Adrenal gland (tissue), 12 donors: ENCODE results near the gene CARD18. TPM values are rescaled to one million over a fixed set of nuclear protein-coding genes. Genes with fewer than 3 reads are reported as not detected.

Experiments used
- DNase-seq, 7 donors: peaks; one replicate each; pipeline ENCODE4 v3.0.0-alpha.2; 2019 to 2020
- H3K27ac ChIP-seq, 5 donors: fragments of 200-600 bp; sonication (generic) in 4 of 5; 1 replicate in 3 of 5; 2 replicates in 2 of 5; pipeline versions ENCODE4 v1.5.1 to v1.8.0; 2016 to 2020; ENCODE audit warnings: mild to moderate bottlenecking in 1 of 5
- H3K27me3 ChIP-seq: fragments of 200-600 bp; 2 replicates; pipeline ENCODE4 v1.8.0; 2021
- H3K36me3 ChIP-seq, 2 donors: fragments of 200-600 bp; replicated peaks in 1 of 2; 1 replicate in 1 of 2; 2 replicates in 1 of 2; pipeline versions ENCODE4 v1.5.1 to v1.8.0; 2018 to 2022
- H3K4me1 ChIP-seq, 2 donors: fragments of 200-600 bp; replicated peaks in 1 of 2; 1 replicate in 1 of 2; 2 replicates in 1 of 2; pipeline versions ENCODE4 v1.5.1 to v1.8.0; 2018 to 2021
- H3K4me3 ChIP-seq, 4 donors: fragments of 200-600 bp; sonication (generic) in 3 of 4; one replicate each; pipeline ENCODE4 v1.5.1; 2016 to 2018
- H3K9me3 ChIP-seq, 3 donors: fragments of 200-600 bp; sonication (generic) in 1 of 3; replicated peaks in 1 of 3; 1 replicate in 2 of 3; 2 replicates in 1 of 3; pipeline versions ENCODE4 v1.5.1 to v1.8.0; 2016 to 2021
- CTCF ChIP-seq, 6 experiments: fragments of 450-650 bp in 4 of 6; fragments of 200-600 bp in 2 of 6; sonication (generic) in 1 of 6; IDR thresholded peaks; 1 replicate in 5 of 6; 2 replicates in 1 of 6; pipeline versions ENCODE4 v1.5.1 to v1.8.0; 2016 to 2021; ENCODE audit warnings: antibody characterized with exemption in 6 of 6, mild to moderate bottlenecking in 2 of 6, moderate library complexity in 1 of 6
- POLR2A ChIP-seq, 2 donors: fragments of 450-650 bp; IDR thresholded peaks; one replicate each; pipeline ENCODE4 v1.6.1; 2017; ENCODE audit warnings: antibody characterized with exemption in 2 of 2, mild to moderate bottlenecking in 2 of 2, moderate library complexity in 1 of 2
- WGBS, 4 donors: extraction: QIAGEN DNeasy Blood & Tissue Kit in 2 of 4; methylation state at CpG; one replicate each; pipeline versions ENCODE4 v1.1.5 to v1.1.7; 2013 to 2017; 5-methylcytosine and 5-hydroxymethylcytosine counted together
- intact Hi-C, 2 donors: fragments of 100-400 bp; cut with DNase I; formaldehyde crosslinking; loops; one replicate each; pipeline versions ENCODE4 v1.14.1 to v1.15.0; 2022 to 2023
- polyA plus RNA-seq, 3 donors: library from polyadenylated mRNA; stranded (reverse); fragments of 200-250 nt in 2 of 3; fragments of 350-450 nt in 1 of 3; fragmentation: Illumina TruSeq in 1 of 3; extraction: RNeasy Lipid Tissue Mini Kit (QIAGEN cat#74804) in 1 of 3; gene quantifications; one replicate each; pipeline ENCODE4 v1.2.3, GENCODE V29; 2013 to 2014
- total RNA-seq, 9 donors: library from RNA; depleted of rRNA in 4 of 9; stranded (reverse); fragments of >200 nt in 4 of 9; fragments of 120-200 nt in 1 of 9; fragmentation: NEBNext Ultra II Directional in 1 of 9; extraction: Animal tissue kit (Norgen Biotek cat#: 25700) in 1 of 9; gene quantifications; one replicate each; pipeline versions ENCODE4 v1.1.0 to v1.2.4, GENCODE V29; 2013 to 2023
- donor health status: healthy with polysubstance abuse.
- donor health status: Bipolar disorder and iron deficiency.
- donor health status: DM: yes; HTN: yes; CAD: no.
- donor health status: DM: no; HTN: no; CAD: no.
- donor health status: DM: no; HTN: no; CAD: no.
- donor health status: DM: yes; HTN: yes; CAD: no.

Gene CARD18
- total and polyA plus RNA-seq, 12 donors: not detected

GRCh38 chr11:105156720-105157119, 17.2 kb upstream of the CARD18 start:
- intact Hi-C loops: no loop called here

GRCh38 chr11:105156231-105156630, 16.7 kb upstream of the CARD18 start:
- TF ChIP-seq POLR2A (IDR thresholded peaks at IDR 0.05) (no peak), CTCF (IDR thresholded peaks at IDR 0.05) (no peak)

More at GRCh38 chr11:105156720-105157119, 17.2 kb upstream of the CARD18 start:
- H3K27me3 ChIP-seq: no peaks in the 10 kb centered on the region
- TF ChIP-seq CTCF (IDR thresholded peaks at IDR 0.05) (no peak), POLR2A (IDR thresholded peaks at IDR 0.05) (no peak)
- no peak overlapping the region for H3K4me3 ChIP-seq
- H3K27ac ChIP-seq: no peak overlapping the region
- H3K4me1 ChIP-seq: no peaks in the 10 kb centered on the region
- 76 to 82% (median 80%) methylated on average over 4 of the region's 4 CpGs for WGBS, 4 donors
- H3K36me3 ChIP-seq: no peaks in the 10 kb centered on the region
- DNase-seq: no peak
- H3K9me3 ChIP-seq: no peaks in the 10 kb centered on the region

GRCh38 chr11:105155679-105156078, 16.1 kb upstream of the CARD18 start:
- no peak for TF ChIP-seq POLR2A (IDR thresholded peaks at IDR 0.05)
- TF ChIP-seq CTCF (IDR thresholded peaks at IDR 0.05): no peak
- Histone ChIP-seq H3K9me3 (peaks cover 0 to 4% (median 0%) of the 10 kb centered on the region in 3 donors), H3K4me3 (no peak overlapping the region), H3K4me1 (no peaks in the 10 kb centered on the region), H3K36me3 (no peaks in the 10 kb centered on the region), H3K27me3 (no peaks in the 10 kb centered on the region), H3K27ac (no peak overlapping the region)
- intact Hi-C loops: no loop called here
- no peak for DNase-seq
- WGBS, 4 donors: 81 to 87% (median 83%) methylated on average over 6 of the region's 6 CpGs

More at GRCh38 chr11:105156231-105156630, 16.7 kb upstream of the CARD18 start:
- Histone ChIP-seq H3K9me3 (peaks cover 0 to 2% (median 0%) of the 10 kb centered on the region in 3 donors), H3K27me3 (no peaks in the 10 kb centered on the region), H3K4me1 (no peaks in the 10 kb centered on the region), H3K36me3 (no peaks in the 10 kb centered on the region), H3K27ac (no peak overlapping the region), H3K4me3 (no peak overlapping the region)
- intact Hi-C loops: no loop called here
- no peak for DNase-seq
- WGBS, 4 donors: 58 to 80% (median 68%) methylated on average over 2 of the region's 2 CpGs

GRCh38 chr11:105153392-105153791, 13.8 kb upstream of the CARD18 start:
- H3K36me3 ChIP-seq: no peaks in the 10 kb centered on the region
- H3K27ac ChIP-seq: no peak overlapping the region
- H3K4me1 ChIP-seq: no peaks in the 10 kb centered on the region
- WGBS, 4 donors: 90 to 96% (median 92%) methylated on average over 10 to 11 of the region's 11 CpGs
- TF ChIP-seq CTCF (IDR thresholded peaks at IDR 0.05) (no peak), POLR2A (IDR thresholded peaks at IDR 0.05) (no peak)
- no peak for DNase-seq
- H3K27me3 ChIP-seq: no peaks in the 10 kb centered on the region
- intact Hi-C loops: no loop called here
- no peak overlapping the region for H3K4me3 ChIP-seq
- peaks cover 0 to 4% (median 0%) of the 10 kb centered on the region in 3 donors for H3K9me3 ChIP-seq
